ENCODE data around the gene ACRBP.

The ACRBP gene

GRCh38 chr12:6635375-6635855 is 11.8 kb downstream of the ACRBP start:
- no peak overlapping the region for H3K4me3 ChIP-seq (ENCODE audit: low read depth, low read length)
- in situ Hi-C loops (cut with HindIII; ENCODE audit: low sequenced_read_pairs), result no loop called here
- no peak for TF ChIP-seq CTCF (IDR thresholded peaks at IDR 0.05; ENCODE audit: low read depth, low read length)
- no peak for DNase-seq (ENCODE audit: low read depth, low spot score)

GRCh38 chr12:6632026-6632983 is 14.9 kb downstream of the ACRBP start:
- H3K4me3 ChIP-seq (ENCODE audit: low read depth, low read length), result no peak overlapping the region
- no peak for DNase-seq (ENCODE audit: low read depth, low spot score)
- in situ Hi-C loops (cut with HindIII; ENCODE audit: low sequenced_read_pairs), result no loop called here
- TF ChIP-seq CTCF (IDR thresholded peaks at IDR 0.05; ENCODE audit: low read depth, low read length), result no peak

GRCh38 chr12:6631549-6631961 is 15.7 kb downstream of the ACRBP start:
- TF ChIP-seq CTCF (IDR thresholded peaks at IDR 0.05; ENCODE audit: low read depth, low read length), result no peak
- in situ Hi-C loops (cut with HindIII; ENCODE audit: low sequenced_read_pairs), result no loop called here
- DNase-seq (ENCODE audit: low read depth, low spot score), result no peak
- no peak overlapping the region for H3K4me3 ChIP-seq (ENCODE audit: low read depth, low read length)

GRCh38 chr12:6630736-6631135 is 16.5 kb downstream of the ACRBP start:
- H3K4me3 ChIP-seq (ENCODE audit: low read depth, low read length), result no peak overlapping the region
- DNase-seq (ENCODE audit: low read depth, low spot score), result no peak
- in situ Hi-C loops (cut with HindIII; ENCODE audit: low sequenced_read_pairs), result no loop called here
- no peak for TF ChIP-seq CTCF (IDR thresholded peaks at IDR 0.05; ENCODE audit: low read depth, low read length)

- no peak for TF ChIP-seq CTCF (IDR thresholded peaks at IDR 0.05; ENCODE audit: low read depth, low read length)
- DNase-seq (ENCODE audit: low read depth, low spot score), result no peak
- no peak overlapping the region for H3K4me3 ChIP-seq (ENCODE audit: low read depth, low read length)
- in situ Hi-C loops (cut with HindIII; ENCODE audit: low sequenced_read_pairs), result no loop called here
Observed at GRCh38 chr12:6627616-6628015, 19.6 kb downstream of the ACRBP start.

GRCh38 chr12:6626654-6627283 is 20.5 kb downstream of the ACRBP start:
- H3K4me3 ChIP-seq (ENCODE audit: low read depth, low read length), result no peak overlapping the region
- DNase-seq (ENCODE audit: low read depth, low spot score), result no peak
- in situ Hi-C loops (cut with HindIII; ENCODE audit: low sequenced_read_pairs), result no loop called here
- no peak for TF ChIP-seq CTCF (IDR thresholded peaks at IDR 0.05; ENCODE audit: low read depth, low read length)
